NCI-H187 treated with DMSO at 0.1 percent for 48 hours (cell line): ENCODE results near the gene FNDC3B.
"Not testable (repeated sequence)": the region's sequence is repeated elsewhere in the genome, so short reads cannot be mapped to it uniquely, and the experiment has no call there.

Source experiments
- DNase-seq: peaks from one replicate; lab custom pipeline; 2025; lab: John Stamatoyannopoulos, UW

FNDC3B gene

GRCh38 chr3:172093581-172094443, 54.4 kb downstream of the FNDC3B start:
- not testable (repeated sequence) for DNase-seq

GRCh38 chr3:172094621-172095557, 55.5 kb downstream of the FNDC3B start:
- no peak for DNase-seq

DNA sequence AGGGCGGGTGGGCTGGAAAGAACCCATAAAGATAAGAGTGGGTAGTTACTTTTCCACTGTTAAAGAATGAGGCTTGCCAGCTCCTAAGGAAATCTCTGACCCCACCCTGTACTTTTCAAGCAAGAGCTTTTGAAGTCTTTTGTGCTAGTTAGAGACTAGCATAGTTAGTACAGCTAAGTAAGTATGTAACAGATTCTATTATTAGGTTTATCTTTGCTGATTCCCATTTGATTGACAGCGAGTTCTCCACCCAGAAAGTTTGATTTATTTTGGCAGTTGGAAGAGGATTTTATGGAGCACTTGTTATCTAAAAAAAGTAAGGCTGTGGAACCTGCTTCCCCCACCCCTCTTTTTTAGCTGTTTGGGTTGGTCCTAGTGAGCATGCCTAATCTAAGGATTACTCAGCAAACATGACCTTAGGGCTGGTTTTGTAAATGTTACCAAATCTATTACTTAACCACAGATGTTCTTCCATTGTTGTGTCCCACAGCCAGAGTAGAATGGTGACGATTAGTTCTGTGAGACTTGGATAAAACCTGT, 57.6 kb downstream of the FNDC3B start:
- DNase-seq = no peak

- DNase-seq = no peak
Measured at GRCh38 chr3:172097585-172097984, 58.2 kb downstream of the FNDC3B start.

DNA sequence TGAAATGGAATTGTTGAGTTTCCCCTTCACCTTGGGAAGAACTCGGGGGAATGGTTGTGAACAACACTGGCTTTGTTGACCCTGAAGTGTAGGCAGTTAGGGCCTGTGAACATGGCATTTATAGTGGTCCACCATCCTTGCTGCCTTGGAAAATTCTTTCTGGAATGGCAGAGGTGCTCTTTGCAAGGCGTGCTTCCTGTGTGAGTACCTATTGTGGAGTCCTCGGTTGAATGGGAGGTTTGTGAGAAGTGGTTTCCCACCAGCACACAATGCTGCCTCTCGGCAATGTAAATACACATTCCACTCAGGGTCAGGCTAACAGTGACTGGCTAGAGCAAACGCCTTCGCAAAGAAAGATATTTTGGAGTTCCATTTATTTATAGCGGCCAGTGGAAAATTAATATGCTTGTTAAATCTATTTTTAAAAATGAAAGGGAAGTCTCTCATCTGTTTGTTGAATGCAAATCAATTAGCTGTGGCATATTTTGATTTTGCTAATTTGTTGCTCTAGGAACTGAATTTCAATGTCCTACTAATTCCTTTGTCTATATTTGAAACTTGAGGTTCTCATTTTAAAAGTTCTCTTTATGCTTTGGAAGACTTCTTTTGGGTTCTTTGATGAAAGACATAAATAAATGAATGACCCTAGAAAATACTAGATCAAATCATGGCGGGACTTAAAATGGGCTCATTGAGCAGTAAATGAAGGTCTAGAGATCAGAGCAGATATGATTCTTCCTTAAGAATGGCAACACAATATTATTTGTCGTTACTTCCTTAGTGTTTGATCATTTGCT, 59.5 kb downstream of the FNDC3B start:
- DNase-seq = peak; percentile 12

DNA sequence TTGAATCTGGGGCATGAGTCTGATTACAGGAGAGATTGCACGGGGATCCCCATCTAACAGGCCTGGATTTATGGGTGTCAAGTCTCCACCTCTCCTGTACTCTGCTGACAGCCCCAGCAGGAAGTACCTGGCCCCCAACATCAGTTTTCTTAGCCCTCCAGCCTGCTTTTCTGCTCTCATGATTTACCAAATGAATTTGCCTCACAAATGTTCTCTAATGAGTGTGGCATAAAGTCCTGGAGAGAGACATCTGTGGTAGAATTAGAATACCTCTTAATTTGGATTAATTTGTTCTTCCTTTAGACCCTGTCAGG, 60.1 kb downstream of the FNDC3B start:
- DNase-seq = no peak

DNA sequence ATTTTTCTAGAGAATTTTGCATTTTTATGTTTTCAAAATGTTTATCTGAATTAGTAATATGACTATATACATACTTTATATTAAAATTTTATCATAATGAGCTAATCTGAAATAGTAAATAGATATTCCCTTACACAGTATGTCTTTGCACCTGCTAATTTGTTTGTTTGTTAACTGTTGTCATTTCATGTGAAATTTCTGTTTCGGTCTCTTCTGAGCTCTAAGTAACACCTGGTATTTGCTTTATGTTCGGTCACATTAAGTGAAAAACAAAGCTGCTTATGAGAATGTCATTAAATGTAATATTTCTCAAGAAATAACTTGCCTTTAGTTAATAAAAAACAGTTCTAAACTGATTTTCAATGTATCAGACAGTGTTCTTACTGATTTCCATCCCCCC, 61.1 kb downstream of the FNDC3B start:
- no peak for DNase-seq

DNA sequence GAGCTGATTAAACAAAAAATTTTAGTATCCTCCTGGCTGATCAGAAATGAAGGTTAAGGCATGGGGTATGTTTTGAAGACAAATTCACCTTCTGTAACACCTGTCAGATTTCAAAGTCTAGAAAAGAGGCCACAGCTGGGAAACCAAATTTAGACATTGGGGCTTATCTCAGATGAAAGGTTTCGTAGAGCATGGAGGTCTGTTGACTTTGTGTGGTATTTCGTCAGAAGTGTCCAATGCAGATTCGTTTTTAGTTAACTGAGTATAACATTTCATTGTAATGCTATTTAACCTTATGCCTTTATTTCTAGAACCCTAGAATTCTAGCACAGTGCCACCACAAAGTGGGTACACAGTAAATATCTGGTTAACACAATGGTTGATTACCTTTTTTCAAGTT, 61.7 kb downstream of the FNDC3B start:
- no peak for DNase-seq

DNA sequence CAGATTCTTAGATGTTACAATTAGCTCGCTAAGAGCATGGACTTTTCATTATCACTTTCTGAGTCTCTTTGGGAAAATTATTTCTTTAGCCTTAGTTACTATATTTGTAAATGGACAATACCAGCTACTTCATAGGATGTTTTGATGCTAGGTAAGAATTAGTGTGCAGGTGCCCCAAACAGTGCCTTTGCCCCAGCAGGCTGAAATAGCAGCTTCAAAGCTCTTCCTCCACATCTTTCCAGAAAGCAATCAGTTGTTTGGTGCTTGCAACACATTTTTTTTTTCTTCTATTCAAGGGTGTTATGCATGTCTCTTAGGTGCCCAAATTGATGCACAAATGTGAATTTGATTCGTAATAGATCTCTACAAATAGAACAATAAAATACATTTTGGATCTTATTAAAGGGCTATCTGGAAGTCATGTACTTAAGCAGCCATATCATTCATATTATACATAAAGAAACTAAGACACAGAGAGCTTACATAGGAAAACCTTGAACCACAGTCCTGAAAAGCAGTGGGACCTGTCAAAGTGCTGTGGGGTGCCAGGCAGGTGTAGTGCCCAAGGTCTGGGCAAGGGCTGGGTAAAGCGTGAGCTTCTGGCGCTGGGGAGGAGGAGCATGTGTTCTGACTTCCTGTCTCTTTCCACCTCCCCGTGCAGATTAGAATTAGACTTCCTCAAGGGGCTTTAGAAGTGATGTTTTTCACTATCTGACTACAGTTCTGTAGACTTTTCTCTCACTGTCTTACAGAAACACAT, 62.9 kb downstream of the FNDC3B start:
- no peak for DNase-seq

GRCh38 chr3:172102883-172103310, 63.5 kb downstream of the FNDC3B start:
- no peak for DNase-seq

DNA sequence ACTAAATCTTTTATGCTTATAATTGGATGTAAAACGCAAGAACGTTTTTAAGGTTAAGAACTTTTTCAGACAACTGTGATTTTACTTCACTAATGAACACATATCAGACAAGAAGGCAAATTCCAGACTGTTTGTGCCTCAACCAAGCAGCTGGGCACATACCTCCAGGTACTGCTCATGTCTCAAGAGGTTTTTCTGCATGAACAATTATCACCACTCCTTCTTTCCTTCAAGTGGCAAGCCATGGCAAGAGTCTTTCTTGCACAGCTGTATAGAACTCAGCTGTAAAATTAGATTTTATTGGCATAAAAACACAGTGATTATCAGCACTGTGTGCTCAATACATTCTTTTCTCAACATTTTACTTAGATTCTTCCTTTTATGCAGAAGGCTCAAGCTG, 64.3 kb downstream of the FNDC3B start:
- peak; percentile 18 for DNase-seq

DNA sequence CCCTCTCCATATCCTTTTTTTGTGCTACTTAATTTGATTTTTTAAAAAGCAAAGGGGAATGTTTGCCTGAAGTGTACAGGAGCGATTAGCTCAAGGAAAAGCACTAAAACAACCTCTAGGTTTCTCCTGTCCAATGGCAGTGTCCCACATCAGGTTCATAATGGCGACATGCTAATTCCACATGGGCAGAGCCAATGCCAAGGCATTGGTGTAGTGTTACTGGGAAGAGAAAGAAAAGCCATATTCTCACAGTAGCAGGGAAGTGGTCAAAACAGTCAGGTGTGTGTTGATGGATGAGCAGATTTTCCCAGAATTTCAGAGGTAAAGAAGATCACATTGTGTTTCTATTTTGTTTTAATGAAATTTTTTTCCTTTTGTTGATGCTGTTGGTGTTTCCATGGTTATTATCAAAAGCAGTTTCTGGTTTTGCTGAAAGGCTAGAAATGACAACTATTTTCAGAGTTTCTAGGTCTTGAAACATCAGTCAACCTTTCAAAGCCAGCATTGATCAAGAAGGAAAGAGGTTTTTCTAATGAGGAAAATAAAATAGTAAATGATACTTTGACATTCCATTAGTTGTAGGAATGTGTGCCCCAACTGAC, 65.2 kb downstream of the FNDC3B start:
- DNase-seq = peak; percentile 4

DNA sequence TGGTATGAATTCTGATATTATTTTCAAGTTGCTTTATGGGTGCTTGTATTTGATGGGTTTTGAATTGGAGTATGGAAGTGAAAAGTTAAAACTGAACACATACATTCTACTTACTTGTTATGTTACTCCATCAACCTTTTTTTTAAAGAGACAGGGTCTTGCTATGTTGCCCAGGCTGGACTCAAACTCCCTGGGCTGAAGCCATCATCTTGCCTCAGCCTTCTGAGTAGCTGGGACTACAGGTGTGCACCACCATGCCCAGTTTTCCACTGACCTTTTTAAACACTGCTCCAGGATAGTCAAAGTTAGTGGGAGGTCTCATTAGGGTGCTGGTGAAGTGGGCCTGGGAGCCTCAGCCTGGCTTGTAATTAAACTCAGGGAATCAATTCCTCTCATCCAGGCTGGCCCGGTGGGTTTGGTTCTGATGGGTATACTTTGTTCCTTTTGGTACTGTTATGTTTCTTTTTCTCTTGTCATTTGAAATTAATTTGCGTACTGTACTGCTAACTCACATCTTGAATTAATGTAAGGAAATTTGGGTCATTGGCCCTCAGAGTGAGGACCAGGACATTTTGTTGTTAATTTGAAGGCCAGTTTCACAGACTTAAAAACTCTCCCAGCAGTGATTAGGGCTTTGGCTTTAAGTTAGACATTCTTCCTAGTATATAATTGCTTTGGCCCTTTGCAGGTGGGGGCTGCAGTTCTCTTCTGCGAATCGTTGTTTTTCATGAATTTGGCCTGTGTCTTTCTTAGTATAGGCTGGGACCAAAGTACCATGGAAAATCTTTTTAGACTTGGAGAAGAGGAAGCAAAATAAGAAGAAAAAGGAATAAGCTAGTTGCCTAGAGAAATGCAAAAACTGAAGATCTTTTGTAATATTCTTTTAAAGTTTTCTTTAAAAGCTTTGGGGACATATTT, 66.9 kb downstream of the FNDC3B start:
- no peak for DNase-seq

- no peak for DNase-seq
Measured at GRCh38 chr3:172106989-172107388, 67.6 kb downstream of the FNDC3B start.

GRCh38 chr3:172107403-172107802, 68.0 kb downstream of the FNDC3B start:
- DNase-seq = no peak

DNA sequence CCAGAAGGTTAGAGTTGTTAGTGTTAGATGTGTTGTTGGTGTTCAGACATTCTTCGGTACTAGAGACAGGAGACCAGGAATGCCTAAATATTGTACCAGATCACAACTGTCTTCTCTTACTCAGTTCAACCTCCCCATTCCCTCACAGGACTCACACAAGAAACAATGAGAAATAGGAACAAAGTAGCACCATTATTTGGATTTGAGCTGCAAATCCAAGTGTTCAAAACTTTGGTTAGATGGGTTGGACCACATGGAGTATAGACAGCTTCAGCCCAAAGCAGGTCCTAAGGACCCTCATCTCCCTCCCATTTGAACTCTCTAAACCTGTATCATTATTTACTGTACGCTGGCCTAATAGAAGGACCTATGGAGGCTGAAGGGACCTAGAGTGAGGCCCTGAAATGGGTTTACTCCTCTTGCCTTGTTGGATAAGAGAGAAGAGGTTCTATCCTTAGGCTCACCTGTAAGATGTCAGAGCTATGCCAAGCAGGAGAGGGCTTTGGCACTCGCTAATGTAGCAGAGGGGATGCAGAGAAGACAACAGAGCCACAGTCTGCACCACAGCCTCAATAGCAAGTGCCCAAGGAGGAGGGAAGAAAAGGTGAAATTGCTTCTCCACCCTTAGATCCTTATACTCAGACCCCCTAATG, 70.9 kb downstream of the FNDC3B start:
- no peak for DNase-seq

DNA sequence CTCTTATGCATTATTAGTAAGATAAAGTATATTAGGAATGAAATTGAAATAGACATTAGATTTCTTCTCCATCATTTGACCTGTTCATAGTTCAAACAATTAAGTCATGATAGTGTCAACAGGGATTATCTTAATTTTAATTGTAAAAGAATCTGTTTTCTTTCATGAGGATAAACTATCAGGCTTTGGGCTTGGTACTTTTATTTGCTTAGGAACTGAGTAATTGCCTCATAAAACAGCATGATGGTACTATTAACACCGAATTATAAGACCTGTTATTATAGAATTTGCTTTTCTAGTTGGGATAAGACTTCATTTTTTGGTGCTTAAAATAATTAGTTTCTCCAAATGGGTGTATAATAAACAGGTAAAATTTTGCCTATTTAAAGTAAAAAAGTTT, 71.8 kb downstream of the FNDC3B start:
- DNase-seq = no peak

- no peak for DNase-seq
Measured at GRCh38 chr3:172112078-172112733, 72.8 kb downstream of the FNDC3B start.

DNA sequence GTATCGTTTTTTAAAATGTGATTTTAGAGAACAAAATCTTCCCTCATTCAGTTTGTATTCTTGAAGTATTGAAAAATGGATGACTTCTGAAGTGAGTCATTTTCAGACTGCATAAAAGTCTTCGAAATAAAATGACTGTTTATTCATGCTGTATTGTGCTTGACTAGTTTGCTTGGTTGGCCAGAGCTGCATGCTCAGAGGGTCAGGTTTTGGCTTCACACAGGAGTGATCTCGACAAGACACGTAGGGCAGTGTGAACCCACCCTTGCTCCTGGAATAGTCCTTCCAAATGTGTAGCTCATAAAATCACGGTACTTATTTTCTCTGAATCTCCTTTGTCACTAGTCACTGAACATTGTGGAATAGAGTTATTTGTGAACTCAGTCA, 73.3 kb downstream of the FNDC3B start:
- DNase-seq = no peak
